Measurements from ENCODE around the gene PDE6B. TPM values are rescaled to one million over a fixed set of nuclear protein-coding genes. Genes with fewer than 3 reads are reported as not detected.

PDE6B gene
- total and polyA plus RNA-seq, 2 of the 13 experiments (the other 11 are each of a cell fraction or from before 2014, with no cell fraction given), result 0.38 to 0.40 TPM

DNA sequence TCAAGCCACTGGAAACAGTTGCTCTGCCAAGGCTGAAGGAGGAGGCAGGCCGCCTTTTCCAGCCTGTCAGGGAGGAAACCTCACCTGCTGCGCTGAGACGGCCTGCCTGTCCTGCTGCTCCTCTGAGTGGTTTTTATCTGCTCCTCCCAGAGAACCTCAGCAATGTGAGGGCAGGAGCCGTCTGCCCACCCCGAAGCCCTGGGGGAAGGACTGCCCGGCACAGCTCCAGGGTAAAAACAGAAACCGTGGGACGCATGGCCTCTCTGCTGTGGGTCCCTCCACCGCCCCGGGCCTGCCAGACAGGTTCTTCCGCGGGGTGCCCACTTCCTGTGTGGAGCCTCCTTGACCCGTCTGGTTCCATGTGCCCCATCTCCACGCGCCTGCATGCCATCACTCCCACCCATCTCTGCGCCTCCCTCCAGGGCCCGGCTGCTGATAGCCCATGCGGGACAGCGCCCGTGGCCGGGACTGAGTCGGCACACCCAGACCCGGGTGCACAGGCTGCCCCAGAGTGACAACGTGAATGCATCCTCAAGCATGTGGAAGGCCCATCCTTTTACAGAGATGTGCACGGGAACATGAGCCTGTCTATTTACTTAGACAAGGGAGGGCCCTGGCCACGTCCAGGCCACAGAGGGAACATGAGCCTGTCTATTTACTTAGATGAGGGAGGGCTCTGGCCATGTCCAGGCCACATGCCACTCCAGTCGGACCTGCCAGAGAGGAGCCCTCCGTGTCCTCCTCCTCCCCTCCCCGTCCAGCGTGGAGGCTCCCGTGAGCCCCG is 67.6 kb downstream of the PDE6B start (continued):
- TF ChIP-seq ZUFSP (CRISPR knock-in tag; IDR thresholded peaks at IDR 0.05; ENCODE audit: borderline replicate concordance) (no peak), ZNF780A (CRISPR knock-in tag; IDR thresholded peaks at IDR 0.05) (no peak), CCDC6 (CRISPR knock-in tag; IDR thresholded peaks at IDR 0.05) (no peak), RELA (CRISPR knock-in tag; IDR thresholded peaks at IDR 0.05) (no peak), ZNF570 (CRISPR knock-in tag; IDR thresholded peaks at IDR 0.05; ENCODE audit: borderline replicate concordance) (no peak), JUNB (CRISPR knock-in tag; IDR thresholded peaks at IDR 0.05; ENCODE audit: borderline replicate concordance) (no peak), THAP9 (CRISPR knock-in tag; IDR thresholded peaks at IDR 0.05; ENCODE audit: borderline replicate concordance) (no peak), ZBTB38 (CRISPR knock-in tag; IDR thresholded peaks at IDR 0.05) (peak; percentile 71; the same call in 1 of the 2 replicates), PPARG (CRISPR knock-in tag; conservative IDR thresholded peaks at IDR 0.05) (0 out of 2 replicates have a peak, but pooled peaks have one; percentile 21)
- TF ChIP-seq, protein P1, sequence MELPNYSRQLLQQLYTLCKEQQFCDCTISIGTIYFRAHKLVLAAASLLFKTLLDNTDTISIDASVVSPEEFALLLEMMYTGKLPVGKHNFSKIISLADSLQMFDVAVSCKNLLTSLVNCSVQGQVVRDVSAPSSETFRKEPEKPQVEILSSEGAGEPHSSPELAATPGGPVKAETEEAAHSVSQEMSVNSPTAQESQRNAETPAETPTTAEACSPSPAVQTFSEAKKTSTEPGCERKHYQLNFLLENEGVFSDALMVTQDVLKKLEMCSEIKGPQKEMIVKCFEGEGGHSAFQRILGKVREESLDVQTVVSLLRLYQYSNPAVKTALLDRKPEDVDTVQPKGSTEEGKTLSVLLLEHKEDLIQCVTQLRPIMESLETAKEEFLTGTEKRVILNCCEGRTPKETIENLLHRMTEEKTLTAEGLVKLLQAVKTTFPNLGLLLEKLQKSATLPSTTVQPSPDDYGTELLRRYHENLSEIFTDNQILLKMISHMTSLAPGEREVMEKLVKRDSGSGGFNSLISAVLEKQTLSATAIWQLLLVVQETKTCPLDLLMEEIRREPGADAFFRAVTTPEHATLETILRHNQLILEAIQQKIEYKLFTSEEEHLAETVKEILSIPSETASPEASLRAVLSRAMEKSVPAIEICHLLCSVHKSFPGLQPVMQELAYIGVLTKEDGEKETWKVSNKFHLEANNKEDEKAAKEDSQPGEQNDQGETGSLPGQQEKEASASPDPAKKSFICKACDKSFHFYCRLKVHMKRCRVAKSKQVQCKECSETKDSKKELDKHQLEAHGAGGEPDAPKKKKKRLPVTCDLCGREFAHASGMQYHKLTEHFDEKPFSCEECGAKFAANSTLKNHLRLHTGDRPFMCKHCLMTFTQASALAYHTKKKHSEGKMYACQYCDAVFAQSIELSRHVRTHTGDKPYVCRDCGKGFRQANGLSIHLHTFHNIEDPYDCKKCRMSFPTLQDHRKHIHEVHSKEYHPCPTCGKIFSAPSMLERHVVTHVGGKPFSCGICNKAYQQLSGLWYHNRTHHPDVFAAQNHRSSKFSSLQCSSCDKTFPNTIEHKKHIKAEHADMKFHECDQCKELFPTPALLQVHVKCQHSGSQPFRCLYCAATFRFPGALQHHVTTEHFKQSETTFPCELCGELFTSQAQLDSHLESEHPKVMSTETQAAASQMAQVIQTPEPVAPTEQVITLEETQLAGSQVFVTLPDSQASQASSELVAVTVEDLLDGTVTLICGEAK (IDR thresholded peaks at IDR 0.05), result no peak
- TF ChIP-seq, protein P1 (CRISPR knock-in tag; IDR thresholded peaks at IDR 0.05), result no peak
- TF ChIP-seq, protein P2, sequence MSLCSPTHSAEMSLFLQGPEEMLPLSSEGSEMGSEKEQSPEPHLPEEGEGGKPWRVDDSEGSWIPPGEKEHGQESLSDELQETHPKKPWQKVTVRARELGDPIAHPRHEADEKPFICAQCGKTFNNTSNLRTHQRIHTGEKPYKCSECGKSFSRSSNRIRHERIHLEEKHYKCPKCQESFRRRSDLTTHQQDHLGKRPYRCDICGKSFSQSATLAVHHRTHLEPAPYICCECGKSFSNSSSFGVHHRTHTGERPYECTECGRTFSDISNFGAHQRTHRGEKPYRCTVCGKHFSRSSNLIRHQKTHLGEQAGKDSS (CRISPR knock-in tag; IDR thresholded peaks at IDR 0.05; ENCODE audit: borderline replicate concordance, low read depth), result peak; percentile 78; the same call in 1 of the 2 replicates
